Suprapubic skin (tissue), 4 donors: ENCODE data around the gene ZNF467. TPM values are rescaled to one million over a fixed set of nuclear protein-coding genes. Genes with fewer than 3 reads are reported as not detected.

Experiments used
- DNase-seq, 2 donors: peaks; one replicate each; pipeline ENCODE4 v3.0.0-alpha.2; 2019; ENCODE audit warnings: low spot score in 2 of 2
- H3K27ac ChIP-seq: fragments of 200-600 bp; sonication (generic); one replicate; pipeline ENCODE4 v1.5.1; 2019
- H3K27me3 ChIP-seq: fragments of 200-600 bp; sonication (generic); one replicate; pipeline ENCODE4 v1.5.1; 2019
- H3K36me3 ChIP-seq: fragments of 200-600 bp; sonication (generic); one replicate; pipeline ENCODE4 v1.5.1; 2019
- H3K4me1 ChIP-seq: fragments of 200-600 bp; sonication (generic); one replicate; pipeline ENCODE4 v1.5.1; 2019
- H3K4me3 ChIP-seq: fragments of 200-600 bp; sonication (generic); one replicate; pipeline ENCODE4 v1.5.1; 2019; ENCODE audit warnings: mild to moderate bottlenecking
- H3K9me3 ChIP-seq: fragments of 200-600 bp; sonication (generic); one replicate; pipeline ENCODE4 v1.5.1; 2019
- CTCF ChIP-seq, 2 donors: fragments of 200-600 bp in 1 of 2; fragments of 450-650 bp in 1 of 2; sonication (generic) in 1 of 2; IDR thresholded peaks; one replicate each; pipeline ENCODE4 v1.5.1; 2016 to 2019; ENCODE audit warnings: antibody characterized with exemption in 2 of 2, mild to moderate bottlenecking in 1 of 2, moderate library complexity in 1 of 2
- EP300 ChIP-seq: sonication (generic); formaldehyde crosslinking; IDR thresholded peaks from one replicate; pipeline ENCODE4 v1.6.1; 2017; ENCODE audit warnings: antibody characterized with exemption
- POLR2A ChIP-seq, 2 donors: fragments of 450-650 bp; IDR thresholded peaks; one replicate each; pipeline ENCODE4 v1.6.1; 2017; ENCODE audit warnings: antibody characterized with exemption in 2 of 2, mild to moderate bottlenecking in 2 of 2, moderate library complexity in 2 of 2
- POLR2AphosphoS5 ChIP-seq, 3 donors: sonication (generic); formaldehyde crosslinking; IDR thresholded peaks; one replicate each; pipeline ENCODE4 v1.6.1; 2017; ENCODE audit warnings: antibody characterized with exemption in 3 of 3
- WGBS: methylation state at CpG from one replicate; pipeline ENCODE4 v1.1.5; 2018; 5-methylcytosine and 5-hydroxymethylcytosine counted together
- total RNA-seq, 4 donors: library from RNA; depleted of rRNA; stranded (reverse); fragments of >200 nt; gene quantifications; one replicate each; pipeline ENCODE4 v1.1.0, GENCODE V29; 2016

The ZNF467 gene
- total RNA-seq, 4 donors from 2014 or later: 2.9 to 10.8 (median 4.6) TPM

GRCh38 chr7:149753375-149754233, 19.8 kb downstream of the ZNF467 start:
- Histone ChIP-seq H3K36me3 (no peaks in the 10 kb centered on the region), H3K27me3 (no peaks in the 10 kb centered on the region), H3K27ac (no peak overlapping the region), H3K4me3 (no peak overlapping the region), H3K9me3 (no peaks in the 10 kb centered on the region), H3K4me1 (no peaks in the 10 kb centered on the region)
- no peak for TF ChIP-seq EP300
- TF ChIP-seq POLR2AphosphoS5 (IDR thresholded peaks at IDR 0.05): no peak
- peak in 1 of 2 donors; percentile 25 for TF ChIP-seq CTCF (IDR thresholded peaks at IDR 0.05)
- WGBS: 68% methylated on average over 20 of the region's 20 CpGs
- DNase-seq: no peak

DNA sequence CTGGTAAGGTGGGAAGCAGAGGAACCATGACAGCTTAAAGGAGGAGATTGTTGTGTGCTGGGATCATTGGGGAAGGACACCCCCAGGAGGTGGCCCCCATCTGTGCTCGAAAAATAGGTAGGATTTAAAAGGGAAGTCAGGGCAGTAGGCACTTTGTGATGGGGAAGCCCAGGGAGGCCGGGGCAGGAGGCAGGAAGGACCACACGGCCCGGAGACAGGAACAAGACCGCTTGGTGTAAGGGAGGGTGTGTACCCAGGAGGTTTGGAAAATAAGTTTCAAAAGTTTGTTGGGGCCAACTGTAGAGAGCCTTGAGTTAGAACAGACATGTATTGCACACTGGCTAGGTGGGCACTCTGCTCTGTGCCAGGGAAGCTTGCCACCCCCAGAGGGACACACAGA, 20.7 kb downstream of the ZNF467 start:
- Histone ChIP-seq H3K27me3 (no peaks in the 10 kb centered on the region), H3K9me3 (no peaks in the 10 kb centered on the region), H3K36me3 (no peaks in the 10 kb centered on the region), H3K27ac (no peak overlapping the region), H3K4me3 (no peak overlapping the region), H3K4me1 (no peaks in the 10 kb centered on the region)
- TF ChIP-seq POLR2A (IDR thresholded peaks at IDR 0.05): no peak
- no peak for TF ChIP-seq POLR2AphosphoS5 (IDR thresholded peaks at IDR 0.05)
- no peak for TF ChIP-seq CTCF (IDR thresholded peaks at IDR 0.05)
- no peak for TF ChIP-seq EP300
- 78% methylated on average over 5 of the region's 5 CpGs for WGBS
- DNase-seq: no peak

DNA sequence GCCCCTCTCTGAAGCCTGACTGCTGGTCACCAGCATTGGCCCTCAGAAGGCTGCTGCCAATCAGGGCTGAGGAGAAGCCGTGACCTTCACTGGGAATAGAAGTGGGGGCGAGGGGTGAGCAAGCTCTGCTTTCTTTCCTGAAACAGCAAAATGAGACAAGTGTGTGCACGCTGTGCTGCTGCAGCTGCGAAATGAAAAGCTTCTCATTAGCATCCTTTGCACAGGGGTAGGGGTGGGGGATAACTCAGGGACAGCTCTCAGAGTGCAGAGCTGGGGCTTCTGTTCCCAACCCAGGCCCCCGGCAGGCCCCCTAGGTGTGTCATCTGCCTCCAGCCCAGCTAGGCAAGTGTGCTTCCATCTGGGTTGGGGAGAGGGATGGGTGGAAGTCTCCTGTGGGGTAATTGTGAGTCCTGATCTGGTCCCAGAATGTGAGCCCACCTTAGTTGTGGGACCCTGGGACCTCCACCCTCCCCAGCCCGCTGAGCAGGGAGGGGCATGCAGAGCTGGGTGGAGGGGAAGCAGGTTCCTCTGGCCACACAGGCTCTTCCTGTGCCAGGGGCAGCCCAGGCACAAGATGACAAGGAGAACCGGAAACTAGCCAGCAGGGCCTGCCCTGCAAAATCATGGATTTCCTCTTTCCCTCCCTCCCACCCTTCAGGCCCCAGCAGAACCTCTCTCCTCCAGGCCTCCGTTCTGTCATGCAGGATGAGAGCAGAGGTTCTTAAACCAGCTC, 22.2 kb downstream of the ZNF467 start:
- no peak overlapping the region for H3K27ac ChIP-seq
- no peak overlapping the region for H3K4me3 ChIP-seq
- WGBS: 73% methylated on average over 3 of the region's 8 CpGs
- H3K9me3 ChIP-seq: no peaks in the 10 kb centered on the region
- H3K36me3 ChIP-seq: no peaks in the 10 kb centered on the region
- H3K4me1 ChIP-seq: no peaks in the 10 kb centered on the region
- peaks cover 1% of the 10 kb centered on the region for H3K27me3 ChIP-seq
- no peak for DNase-seq
- TF ChIP-seq POLR2AphosphoS5 (IDR thresholded peaks at IDR 0.05): no peak
- no peak for TF ChIP-seq CTCF (IDR thresholded peaks at IDR 0.05)
- TF ChIP-seq EP300: no peak
- TF ChIP-seq POLR2A (IDR thresholded peaks at IDR 0.05): no peak

DNA sequence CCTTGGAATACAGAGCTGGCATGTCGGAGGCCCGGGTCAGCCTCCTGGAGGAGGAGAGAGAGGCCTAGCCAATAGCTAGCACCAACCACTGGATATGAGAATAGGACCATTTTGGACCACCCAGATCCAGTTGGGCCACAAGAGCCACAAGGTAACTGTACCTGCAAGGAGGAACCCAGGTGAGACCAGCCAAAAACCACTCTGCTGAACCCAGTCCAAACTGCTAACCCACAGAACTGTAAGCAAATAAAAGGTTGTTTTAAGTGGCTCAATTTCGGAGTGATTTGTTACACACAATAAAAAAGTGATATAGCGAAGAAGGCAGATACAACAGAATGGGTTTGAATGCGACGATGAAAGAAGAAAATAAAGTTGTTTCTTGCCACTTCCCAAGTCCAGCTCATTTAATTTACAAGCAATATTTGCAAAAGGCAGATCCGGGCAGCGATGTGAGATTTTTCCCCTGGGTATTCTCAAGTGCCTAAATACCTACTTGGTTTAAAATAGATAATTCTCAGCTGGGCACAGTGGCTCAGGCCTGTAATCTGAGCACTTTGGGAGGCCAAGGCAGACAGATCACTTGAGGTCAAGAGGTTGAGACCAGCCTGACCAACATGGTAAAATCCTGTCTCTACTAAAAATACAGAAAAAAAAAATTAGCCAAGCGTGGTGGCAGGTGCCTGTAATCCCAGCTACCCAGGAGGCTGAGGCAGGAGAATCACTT, 23.1 kb downstream of the ZNF467 start:
- Histone ChIP-seq H3K9me3 (no peaks in the 10 kb centered on the region), H3K4me1 (no peaks in the 10 kb centered on the region), H3K27ac (no peak overlapping the region), H3K36me3 (no peaks in the 10 kb centered on the region), H3K4me3 (no peak overlapping the region), H3K27me3 (peaks cover 3% of the 10 kb centered on the region)
- no peak for TF ChIP-seq EP300
- WGBS: 91% methylated on average over 9 of the region's 9 CpGs
- DNase-seq: no peak

- WGBS: 74% methylated on average over 7 of the region's 9 CpGs
- Histone ChIP-seq H3K27ac (no peak overlapping the region), H3K4me1 (no peaks in the 10 kb centered on the region), H3K27me3 (peaks cover 3% of the 10 kb centered on the region), H3K9me3 (no peaks in the 10 kb centered on the region), H3K36me3 (no peaks in the 10 kb centered on the region), H3K4me3 (no peak overlapping the region)
- TF ChIP-seq CTCF (IDR thresholded peaks at IDR 0.05) (no peak), POLR2AphosphoS5 (IDR thresholded peaks at IDR 0.05) (no peak), POLR2A (IDR thresholded peaks at IDR 0.05) (no peak), EP300 (no peak)
- DNase-seq: no peak
Observed at GRCh38 chr7:149748076-149748874, 25.1 kb downstream of the ZNF467 start.
